ENCODE results near the gene CSMD2.

CSMD2 gene

DNA sequence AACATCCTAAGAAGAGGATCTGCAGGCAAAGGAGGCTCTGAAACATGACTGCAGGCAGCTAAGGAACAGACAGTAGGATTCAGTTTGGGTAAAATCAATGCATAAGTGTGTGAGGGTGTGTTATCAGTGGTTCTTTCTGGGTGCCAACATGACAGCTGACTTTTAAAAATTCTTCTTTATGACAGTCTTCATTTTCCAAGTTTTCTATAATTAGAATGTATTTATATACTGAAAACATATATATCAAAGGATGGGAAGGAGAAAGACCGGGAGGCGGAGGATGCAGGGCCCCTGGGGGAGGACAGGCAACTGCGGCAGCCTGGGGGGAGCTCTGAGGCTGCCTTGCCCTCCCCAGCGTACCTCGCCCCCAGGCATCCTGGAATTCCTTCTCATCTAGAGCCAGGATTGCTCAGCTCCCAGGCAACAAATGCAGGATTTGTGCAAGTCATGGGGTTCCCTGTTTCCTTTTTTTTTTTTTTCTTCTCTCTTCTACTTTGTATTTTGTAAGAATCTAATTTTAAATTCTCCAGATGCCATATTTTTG, 104.8 kb downstream of the CSMD2 start:
- Histone ChIP-seq H3K4me2 (ENCODE audit: low read depth, low read length, poor library complexity, severe bottlenecking) (no peak overlapping the region), H3K36me3 (ENCODE audit: insufficient read depth, low read length) (no peaks in the 10 kb centered on the region), H3K4me3 (ENCODE audit: low read length, poor library complexity, severe bottlenecking) (no peak overlapping the region), H3K27me3 (ENCODE audit: insufficient read depth, low read length, poor library complexity, severe bottlenecking) (no peaks in the 10 kb centered on the region), H3K9me3 (ENCODE audit: insufficient read depth, low read depth, low read length) (no peaks in the 10 kb centered on the region; the same call in 1 of the 2 replicates), H3F3A (ENCODE audit: low read depth) (no peaks in the 10 kb centered on the region), H2AFZ (ENCODE audit: low read length) (no peak overlapping the region), H3K9ac (ENCODE audit: low read depth, low read length, poor library complexity, severe bottlenecking) (no peak overlapping the region), H3K79me2 (ENCODE audit: insufficient read depth, low read length) (no peaks in the 10 kb centered on the region), H3K9me2 (replicated peaks; ENCODE audit: low read depth, low read length) (no peaks in the 10 kb centered on the region), H4K20me1 (ENCODE audit: insufficient read depth, low read length, poor library complexity, severe bottlenecking) (no peaks in the 10 kb centered on the region), H3K4me1 (ENCODE audit: insufficient read depth, low read length, poor library complexity, severe bottlenecking) (no peaks in the 10 kb centered on the region)
- TF ChIP-seq, protein P1, sequence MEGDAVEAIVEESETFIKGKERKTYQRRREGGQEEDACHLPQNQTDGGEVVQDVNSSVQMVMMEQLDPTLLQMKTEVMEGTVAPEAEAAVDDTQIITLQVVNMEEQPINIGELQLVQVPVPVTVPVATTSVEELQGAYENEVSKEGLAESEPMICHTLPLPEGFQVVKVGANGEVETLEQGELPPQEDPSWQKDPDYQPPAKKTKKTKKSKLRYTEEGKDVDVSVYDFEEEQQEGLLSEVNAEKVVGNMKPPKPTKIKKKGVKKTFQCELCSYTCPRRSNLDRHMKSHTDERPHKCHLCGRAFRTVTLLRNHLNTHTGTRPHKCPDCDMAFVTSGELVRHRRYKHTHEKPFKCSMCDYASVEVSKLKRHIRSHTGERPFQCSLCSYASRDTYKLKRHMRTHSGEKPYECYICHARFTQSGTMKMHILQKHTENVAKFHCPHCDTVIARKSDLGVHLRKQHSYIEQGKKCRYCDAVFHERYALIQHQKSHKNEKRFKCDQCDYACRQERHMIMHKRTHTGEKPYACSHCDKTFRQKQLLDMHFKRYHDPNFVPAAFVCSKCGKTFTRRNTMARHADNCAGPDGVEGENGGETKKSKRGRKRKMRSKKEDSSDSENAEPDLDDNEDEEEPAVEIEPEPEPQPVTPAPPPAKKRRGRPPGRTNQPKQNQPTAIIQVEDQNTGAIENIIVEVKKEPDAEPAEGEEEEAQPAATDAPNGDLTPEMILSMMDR (conservative IDR thresholded peaks at IDR 0.05; ENCODE audit: low read length): no peak
- no peak for TF ChIP-seq EZH2phosphoT487 (IDR thresholded peaks at IDR 0.05; ENCODE audit: borderline replicate concordance)

GRCh38 chr1:34057347-34058130, 107.5 kb downstream of the CSMD2 start:
- Histone ChIP-seq H3K4me3 (ENCODE audit: low read length, poor library complexity, severe bottlenecking) (no peak overlapping the region), H3K79me2 (ENCODE audit: insufficient read depth, low read length) (no peaks in the 10 kb centered on the region), H3K9me3 (ENCODE audit: insufficient read depth, low read depth, low read length) (no peaks in the 10 kb centered on the region; the same call in 1 of the 2 replicates), H3K4me1 (ENCODE audit: insufficient read depth, low read length, poor library complexity, severe bottlenecking) (no peaks in the 10 kb centered on the region), H2AFZ (ENCODE audit: low read length) (no peak overlapping the region), H3K9me2 (replicated peaks; ENCODE audit: low read depth, low read length) (no peaks in the 10 kb centered on the region), H3F3A (ENCODE audit: low read depth) (no peaks in the 10 kb centered on the region), H4K20me1 (ENCODE audit: insufficient read depth, low read length, poor library complexity, severe bottlenecking) (no peaks in the 10 kb centered on the region), H3K9ac (ENCODE audit: low read depth, low read length, poor library complexity, severe bottlenecking) (no peak overlapping the region), H3K4me2 (ENCODE audit: low read depth, low read length, poor library complexity, severe bottlenecking) (no peak overlapping the region), H3K36me3 (ENCODE audit: insufficient read depth, low read length) (no peaks in the 10 kb centered on the region), H3K27me3 (ENCODE audit: insufficient read depth, low read length, poor library complexity, severe bottlenecking) (no peaks in the 10 kb centered on the region)
- TF ChIP-seq, protein P1 (conservative IDR thresholded peaks at IDR 0.05; ENCODE audit: low read length): no peak
- TF ChIP-seq EZH2phosphoT487 (IDR thresholded peaks at IDR 0.05; ENCODE audit: borderline replicate concordance): no peak

GRCh38 chr1:34055818-34056217, 109.2 kb downstream of the CSMD2 start:
- Histone ChIP-seq H3K4me3 (ENCODE audit: low read length, poor library complexity, severe bottlenecking) (no peak overlapping the region), H3K4me1 (ENCODE audit: insufficient read depth, low read length, poor library complexity, severe bottlenecking) (no peaks in the 10 kb centered on the region), H3K36me3 (ENCODE audit: insufficient read depth, low read length) (no peaks in the 10 kb centered on the region), H4K20me1 (ENCODE audit: insufficient read depth, low read length, poor library complexity, severe bottlenecking) (no peaks in the 10 kb centered on the region), H3K4me2 (ENCODE audit: low read depth, low read length, poor library complexity, severe bottlenecking) (no peak overlapping the region), H3K9ac (ENCODE audit: low read depth, low read length, poor library complexity, severe bottlenecking) (no peak overlapping the region), H3F3A (ENCODE audit: low read depth) (no peaks in the 10 kb centered on the region), H3K9me2 (replicated peaks; ENCODE audit: low read depth, low read length) (no peaks in the 10 kb centered on the region), H3K79me2 (ENCODE audit: insufficient read depth, low read length) (no peaks in the 10 kb centered on the region), H2AFZ (ENCODE audit: low read length) (no peak overlapping the region), H3K27me3 (ENCODE audit: insufficient read depth, low read length, poor library complexity, severe bottlenecking) (no peaks in the 10 kb centered on the region), H3K9me3 (ENCODE audit: insufficient read depth, low read depth, low read length) (no peaks in the 10 kb centered on the region; the same call in 1 of the 2 replicates)
- TF ChIP-seq, protein P1 (conservative IDR thresholded peaks at IDR 0.05; ENCODE audit: low read length): no peak
- no peak for TF ChIP-seq EZH2phosphoT487 (IDR thresholded peaks at IDR 0.05; ENCODE audit: borderline replicate concordance)
